Fibroblast of the aortic adventitia (primary cell): ENCODE data around the gene CFTR. TPM values are rescaled to one million over a fixed set of nuclear protein-coding genes. Genes with fewer than 3 reads are reported as not detected.

Experiments used
- DNase-seq: peaks from one replicate; pipeline ENCODE4 v3.0.0-alpha.2; 2010; ENCODE audit warnings: low read depth
- H3K4me3 ChIP-seq: 2 replicates; pipeline ENCODE4 v1.5.1; 2011; ENCODE audit warnings: low read depth, mild to moderate bottlenecking, control low read depth, low read length, moderate library complexity
- CTCF ChIP-seq: IDR thresholded peaks from 2 replicates; pipeline ENCODE4 v1.5.1; 2011; ENCODE audit warnings: mild to moderate bottlenecking, low read length, control low read depth, inconsistent platforms; ENCODE audit not compliant: insufficient read depth
- total RNA-seq: library from RNA; depleted of rRNA; stranded (reverse); fragments of >200 nt; gene quantifications from 2 replicates; pipeline ENCODE4 v1.2.3, GENCODE V29; 2012; ENCODE audit warnings: low replicate concordance

CFTR gene
- total RNA-seq, 1 donor, result 0.09 TPM

- H3K4me3 ChIP-seq, result no peak overlapping the region
- DNase-seq, result no peak
- TF ChIP-seq CTCF, result no peak
These were observed 126.3 kb downstream of the CFTR start for GRCh38 chr7:117606132-117606531.

GRCh38 chr7:117610396-117610795 is 130.6 kb downstream of the CFTR start:
- DNase-seq, result no peak
- H3K4me3 ChIP-seq, result no peak overlapping the region
- TF ChIP-seq CTCF, result no peak

GRCh38 chr7:117612637-117613036 is 132.8 kb downstream of the CFTR start:
- no peak for TF ChIP-seq CTCF
- DNase-seq, result no peak
- H3K4me3 ChIP-seq, result no peak overlapping the region

- DNase-seq, result no peak
- no peak overlapping the region for H3K4me3 ChIP-seq
- TF ChIP-seq CTCF, result no peak
These were observed 136.9 kb downstream of the CFTR start for GRCh38 chr7:117616694-117617093.

GRCh38 chr7:117619681-117620080 is 139.9 kb downstream of the CFTR start:
- TF ChIP-seq CTCF, result no peak
- no peak for DNase-seq

GRCh38 chr7:117621075-117621618 is 141.3 kb downstream of the CFTR start:
- no peak overlapping the region for H3K4me3 ChIP-seq
- no peak for DNase-seq
- no peak for TF ChIP-seq CTCF

More at GRCh38 chr7:117619681-117620080, 139.9 kb downstream of the CFTR start:
- no peak overlapping the region for H3K4me3 ChIP-seq

- no peak overlapping the region for H3K4me3 ChIP-seq
- no peak for TF ChIP-seq CTCF
- DNase-seq, result no peak
These were observed 143.8 kb downstream of the CFTR start for GRCh38 chr7:117623606-117624005.
